LNCaP clone FGC (cell line): ENCODE measurements around the gene PLXNA4.

Source experiments
- DNase-seq: peaks from one replicate; pipeline ENCODE4 v3.0.0-alpha.2; 2011; ENCODE audit warnings: low read depth
- H3K4me3 ChIP-seq: 2 replicates; pipeline ENCODE4 v1.5.1; 2011; ENCODE audit warnings: mild to moderate bottlenecking, low read depth, low read length, control low read depth
- TF ChIP-seq, protein P1 (sequence below): IDR thresholded peaks from 2 replicates; pipeline ENCODE4 v1.5.1; 2012; ENCODE audit warnings: mild to moderate bottlenecking; ENCODE audit not compliant: control insufficient read depth, insufficient read depth; ENCODE audit errors: extremely low read depth

Gene PLXNA4

DNA sequence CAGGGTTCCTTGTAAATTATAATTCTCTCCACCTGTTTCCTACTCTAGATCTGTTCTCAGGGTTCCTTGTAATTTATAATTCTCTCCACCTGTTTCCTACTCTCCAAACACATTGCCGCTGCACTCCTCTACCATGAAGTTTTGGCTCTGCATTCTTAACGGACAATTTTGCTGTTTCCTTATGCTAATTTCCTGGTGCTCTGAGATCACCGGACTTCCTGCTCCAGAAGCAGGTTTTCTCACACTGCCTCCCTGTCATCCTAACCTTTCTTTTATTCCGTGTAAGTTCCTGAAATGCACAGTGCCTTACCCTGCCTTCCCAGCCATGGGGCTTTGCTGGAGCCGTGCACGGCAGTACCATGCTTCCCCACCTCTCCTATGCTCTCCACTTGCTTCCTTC is 256.8 kb downstream of the PLXNA4 start:
- no peak overlapping the region for H3K4me3 ChIP-seq
- no peak for DNase-seq
- TF ChIP-seq, protein P1, sequence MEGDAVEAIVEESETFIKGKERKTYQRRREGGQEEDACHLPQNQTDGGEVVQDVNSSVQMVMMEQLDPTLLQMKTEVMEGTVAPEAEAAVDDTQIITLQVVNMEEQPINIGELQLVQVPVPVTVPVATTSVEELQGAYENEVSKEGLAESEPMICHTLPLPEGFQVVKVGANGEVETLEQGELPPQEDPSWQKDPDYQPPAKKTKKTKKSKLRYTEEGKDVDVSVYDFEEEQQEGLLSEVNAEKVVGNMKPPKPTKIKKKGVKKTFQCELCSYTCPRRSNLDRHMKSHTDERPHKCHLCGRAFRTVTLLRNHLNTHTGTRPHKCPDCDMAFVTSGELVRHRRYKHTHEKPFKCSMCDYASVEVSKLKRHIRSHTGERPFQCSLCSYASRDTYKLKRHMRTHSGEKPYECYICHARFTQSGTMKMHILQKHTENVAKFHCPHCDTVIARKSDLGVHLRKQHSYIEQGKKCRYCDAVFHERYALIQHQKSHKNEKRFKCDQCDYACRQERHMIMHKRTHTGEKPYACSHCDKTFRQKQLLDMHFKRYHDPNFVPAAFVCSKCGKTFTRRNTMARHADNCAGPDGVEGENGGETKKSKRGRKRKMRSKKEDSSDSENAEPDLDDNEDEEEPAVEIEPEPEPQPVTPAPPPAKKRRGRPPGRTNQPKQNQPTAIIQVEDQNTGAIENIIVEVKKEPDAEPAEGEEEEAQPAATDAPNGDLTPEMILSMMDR: no peak

DNA sequence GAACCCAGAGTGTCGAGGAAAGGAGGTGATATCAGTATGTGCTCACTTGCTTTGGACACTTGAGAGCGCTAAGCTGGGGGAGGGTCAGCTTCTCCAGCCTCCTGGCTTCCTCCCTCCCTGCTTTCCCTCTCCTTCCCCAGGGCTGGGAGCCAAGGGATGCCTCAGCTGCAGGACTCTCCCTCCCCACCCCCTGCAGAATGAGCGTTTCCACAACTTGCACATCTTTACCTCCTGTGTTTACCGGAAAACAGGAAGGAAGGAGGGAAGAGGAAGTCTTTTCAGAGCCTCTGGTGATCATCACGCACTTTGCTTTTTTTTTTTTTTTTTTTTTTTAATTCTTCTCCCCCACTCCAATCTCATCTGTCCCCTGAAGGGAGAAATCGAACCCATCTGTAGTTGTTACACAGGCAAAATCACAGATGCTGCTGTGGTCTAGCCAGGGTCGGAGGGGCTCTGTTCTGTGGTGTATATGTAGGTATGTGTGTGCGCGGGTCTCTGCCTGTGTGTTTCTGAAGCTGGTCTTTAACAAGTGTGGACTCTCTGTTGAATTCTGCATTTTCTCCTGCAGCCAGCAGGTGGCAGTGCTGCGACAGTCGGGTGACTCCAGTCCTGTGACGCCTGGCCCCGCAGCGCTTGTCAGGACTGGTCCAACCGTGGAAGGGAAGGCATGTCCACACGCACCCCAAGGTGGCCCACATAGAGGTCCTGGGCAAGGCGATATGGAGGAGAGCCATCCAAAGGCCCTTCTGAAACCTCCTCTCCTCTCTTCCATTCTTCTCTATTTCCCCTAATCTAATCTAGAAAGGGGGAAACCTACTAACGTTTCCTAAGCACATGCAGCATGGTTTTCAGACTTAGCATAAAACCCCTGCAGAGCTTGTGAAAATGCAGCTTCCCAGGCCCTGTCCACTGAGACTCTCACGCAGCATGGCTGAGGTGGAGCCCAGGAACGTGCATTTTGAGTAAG is 257.6 kb downstream of the PLXNA4 start:
- TF ChIP-seq, protein P1: peak; percentile 98
- H3K4me3 ChIP-seq: no peak overlapping the region
- DNase-seq: peak; percentile 62

DNA sequence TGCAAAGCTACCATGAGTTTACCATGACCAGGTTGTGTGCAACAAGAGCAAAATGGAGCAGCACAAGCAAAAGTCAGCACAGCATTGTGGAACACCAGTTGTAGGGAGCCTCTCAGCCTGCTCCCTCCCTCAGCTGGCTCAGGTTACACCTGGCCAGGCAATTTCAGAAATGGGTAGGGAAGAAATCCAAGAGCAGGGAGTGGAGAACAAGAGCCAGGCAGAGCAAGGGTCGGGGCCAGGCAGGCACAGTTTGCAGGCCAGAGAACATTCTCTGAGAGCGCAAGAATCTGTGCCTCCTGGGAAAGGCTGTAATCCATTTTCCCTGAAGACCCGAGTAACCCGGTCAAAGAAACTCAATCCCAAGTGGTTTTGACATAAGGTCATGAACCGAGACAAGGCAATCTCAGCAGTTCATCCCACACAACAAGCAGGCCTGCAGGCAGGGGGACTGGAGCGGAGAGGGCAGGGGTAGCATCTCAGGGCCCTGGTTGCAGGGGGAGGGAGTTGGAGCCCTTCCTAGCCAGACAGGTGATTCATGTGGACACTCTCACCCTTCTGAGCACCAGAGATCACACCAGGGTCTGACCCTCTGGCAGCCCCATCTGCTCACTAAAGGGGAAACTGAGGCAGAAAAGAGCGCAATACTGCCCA is 258.4 kb downstream of the PLXNA4 start:
- TF ChIP-seq, protein P1: no peak
- no peak for DNase-seq
- H3K4me3 ChIP-seq: no peak overlapping the region

DNA sequence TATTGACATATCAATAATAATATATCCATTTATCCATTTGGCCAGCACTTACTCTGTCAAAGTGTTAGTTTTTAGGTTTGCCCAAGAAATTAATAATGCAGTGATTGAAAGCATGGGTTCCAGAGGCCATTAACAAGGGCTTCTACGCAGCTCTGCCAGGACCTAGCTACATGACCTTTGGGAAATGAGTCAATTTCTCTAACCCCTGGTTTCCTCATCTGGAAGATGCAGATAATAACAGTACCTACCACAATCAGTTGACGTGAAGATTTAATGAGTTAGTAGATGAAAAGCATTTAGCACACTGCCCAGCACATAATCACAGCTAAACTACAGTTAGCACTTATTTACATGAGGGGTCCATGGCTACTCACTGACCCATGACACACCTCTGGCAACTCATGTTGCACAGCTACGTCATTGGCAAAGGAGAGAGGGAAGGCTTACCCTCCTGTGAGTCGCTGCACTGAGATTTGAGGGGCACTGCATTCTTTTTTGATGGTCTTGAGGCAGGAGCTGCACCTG is 263.7 kb downstream of the PLXNA4 start:
- no peak overlapping the region for H3K4me3 ChIP-seq
- TF ChIP-seq, protein P1: no peak
- DNase-seq: no peak

DNA sequence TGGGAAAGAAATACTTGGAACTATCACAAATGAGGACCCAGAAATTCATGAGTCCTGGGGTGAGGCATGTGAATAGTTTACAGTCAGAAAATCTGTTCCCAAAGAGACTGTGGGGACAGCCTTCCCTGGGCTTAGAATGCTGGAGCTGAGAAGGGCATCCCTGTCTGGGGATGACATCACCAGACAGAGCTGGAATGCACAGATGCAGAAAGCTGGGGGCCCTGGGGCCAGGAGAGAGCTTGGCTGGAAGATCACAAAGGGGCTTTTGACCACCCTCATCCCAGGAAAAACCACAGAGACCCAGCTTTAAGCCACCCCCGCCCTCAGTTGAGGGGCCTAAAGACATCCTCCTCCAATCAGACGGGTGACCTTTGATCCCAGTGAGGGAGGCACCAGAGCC is 264.5 kb downstream of the PLXNA4 start:
- DNase-seq: no peak
- TF ChIP-seq, protein P1: no peak
- H3K4me3 ChIP-seq: no peak overlapping the region

DNA sequence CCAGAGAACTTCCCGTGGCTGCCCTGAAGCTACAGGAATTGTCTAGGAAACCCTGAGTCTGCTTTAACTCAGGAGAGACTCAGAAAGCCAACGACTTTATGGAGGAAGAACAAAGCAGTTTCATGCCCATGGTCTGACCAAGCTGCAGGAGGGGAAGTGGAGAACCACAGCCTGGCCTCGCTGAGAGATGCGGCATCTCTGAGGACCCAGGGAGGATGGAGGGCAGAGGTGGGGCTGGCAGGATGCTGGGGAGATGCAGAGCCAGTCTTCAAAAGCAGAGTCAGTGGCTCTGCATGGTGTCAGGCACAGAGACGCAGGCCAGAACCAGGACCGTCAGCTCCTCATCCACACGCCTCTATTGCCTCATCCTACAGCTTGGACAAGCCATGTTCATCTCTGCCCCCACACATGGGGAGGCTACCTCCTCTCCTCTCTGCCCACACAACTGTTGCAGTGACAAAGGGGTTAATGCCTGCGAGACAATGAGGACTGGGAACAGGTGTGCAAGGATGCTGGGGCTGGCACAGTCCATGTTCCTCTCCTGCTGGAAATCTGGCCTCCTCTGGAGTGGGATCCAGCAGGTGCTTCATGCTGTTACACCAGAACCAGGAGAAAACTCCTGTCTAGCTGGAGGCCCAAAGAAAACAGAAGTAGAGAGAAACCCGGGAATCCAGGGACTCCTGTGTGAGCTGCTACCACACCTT is 267.0 kb downstream of the PLXNA4 start:
- TF ChIP-seq, protein P1: no peak
- H3K4me3 ChIP-seq: no peak overlapping the region
- no peak for DNase-seq
